IMR-90 (cell line): ENCODE measurements around the gene TMEM30A. TPM values are rescaled to one million over a fixed set of nuclear protein-coding genes. Genes with fewer than 3 reads are reported as not detected.

Experiments
- ATAC-seq: fragments of 200-7000 bp; cut with Tn5 transposase; 2 replicates; pipeline ENCODE4 v1.9.1; 2020; ENCODE audit warnings: low read depth, mild to moderate bottlenecking, moderate library complexity
- BruUV-seq: library from RNA; stranded (reverse); fragments of 400-500 nt; replicated peaks from 2 replicates; lab custom pipeline; 2021; lab: Mats Ljungman, UMichigan
- CTCF ChIA-PET: fragments of 300-600 bp; formaldehyde crosslinking; extraction: SDS; loops from one replicate; lab custom pipeline; 2021; ENCODE audit warnings: antibody characterized with exemption; lab: Yijun Ruan, JAX
- POLR2A ChIA-PET: fragments of 300-600 bp; sonication (Branson Sonifier 250); formaldehyde crosslinking; loops from one replicate; lab custom pipeline; 2022; ENCODE audit warnings: antibody characterized with exemption; ENCODE audit not compliant: unreplicated experiment; lab: Charles Lee
- DNase-seq: peaks from one replicate; pipeline ENCODE4 v3.0.0; 2013
- H2AFZ ChIP-seq: replicated peaks from 2 replicates; pipeline ENCODE3; 2013; ENCODE audit warnings: low read length, mild to moderate bottlenecking; ENCODE audit not compliant: poor library complexity
- H2AK5ac ChIP-seq: 2 replicates; pipeline ENCODE4 v1.6.1; 2013; ENCODE audit warnings: low read depth, low read length, inconsistent platforms
- H2AK9ac ChIP-seq: replicated peaks from 2 replicates; pipeline ENCODE3; 2013; ENCODE audit warnings: mild to moderate bottlenecking, low read depth, low read length, moderate library complexity; ENCODE audit not compliant: poor library complexity
- H2BK120ac ChIP-seq: 2 replicates; pipeline ENCODE4 v1.6.1; 2013; ENCODE audit warnings: low read depth, low read length, inconsistent platforms
- H2BK15ac ChIP-seq: 3 replicates; pipeline ENCODE4 v1.6.1; 2013; ENCODE audit warnings: low read depth, low read length, inconsistent platforms
- H2BK20ac ChIP-seq: 2 replicates; pipeline ENCODE4 v1.6.1; 2013; ENCODE audit warnings: low read depth, mild to moderate bottlenecking, inconsistent platforms, low read length, moderate library complexity
- H2BK5ac ChIP-seq: 2 replicates; pipeline ENCODE4 v1.6.1; 2013; ENCODE audit warnings: mild to moderate bottlenecking, low read depth, low read length, inconsistent platforms; ENCODE audit not compliant: poor library complexity, severe bottlenecking
- H3K14ac ChIP-seq: replicated peaks from 2 replicates; pipeline ENCODE4 v1.6.1; 2013; ENCODE audit warnings: low read depth, low read length, inconsistent platforms
- H3K18ac ChIP-seq: 2 replicates; pipeline ENCODE4 v1.6.1; 2013; ENCODE audit warnings: low read depth, low read length, control low read depth
- H3K23ac ChIP-seq: 2 replicates; pipeline ENCODE4 v1.6.1; 2013; ENCODE audit warnings: low read depth, low read length, inconsistent platforms
- H3K27ac ChIP-seq: 2 replicates; pipeline ENCODE4 v1.5.1; 2013; ENCODE audit warnings: mild to moderate bottlenecking, control low read depth, low read length; ENCODE audit not compliant: insufficient read depth
- H3K27me3 ChIP-seq: 2 replicates; pipeline ENCODE4 v1.6.1; 2013; ENCODE audit warnings: low read length; ENCODE audit not compliant: control insufficient read depth, insufficient read depth
- H3K36me3 ChIP-seq: 2 replicates; pipeline ENCODE4 v1.6.1; 2013; ENCODE audit warnings: low read length, mixed read lengths; ENCODE audit not compliant: control insufficient read depth, insufficient read depth
- H3K4ac ChIP-seq: 2 replicates; pipeline ENCODE4 v1.6.1; 2013; ENCODE audit warnings: low read depth, low read length, inconsistent platforms
- H3K4me1 ChIP-seq: 2 replicates; pipeline ENCODE4 v1.6.1; 2013; ENCODE audit warnings: low read length, mixed read lengths; ENCODE audit not compliant: control insufficient read depth, insufficient read depth
- H3K4me2 ChIP-seq: 2 replicates; pipeline ENCODE4 v1.6.1; 2013; ENCODE audit warnings: low read depth, mild to moderate bottlenecking, control low read depth, low read length, moderate library complexity
- H3K4me3 ChIP-seq: 2 replicates; pipeline ENCODE4 v1.5.1; 2013; ENCODE audit warnings: low read depth, mild to moderate bottlenecking, control low read depth, low read length, moderate library complexity; ENCODE audit not compliant: insufficient read depth
- H3K56ac ChIP-seq: 2 replicates; pipeline ENCODE4 v1.6.1; 2013; ENCODE audit warnings: low read length, inconsistent platforms; ENCODE audit not compliant: insufficient read depth; ENCODE audit errors: extremely low read depth
- H3K79me1 ChIP-seq, 2 experiments: 2 replicates each; pipeline ENCODE4 v1.6.1; 2013; ENCODE audit warnings: low read length in 2 of 2, inconsistent platforms in 1 of 2, low read depth in 1 of 2
- H3K9ac ChIP-seq: 2 replicates; pipeline ENCODE4 v1.6.1; 2013; ENCODE audit warnings: low read depth, low read length, control low read depth
- H3K9me1 ChIP-seq: 2 replicates; pipeline ENCODE4 v1.6.1; 2013; ENCODE audit warnings: low read length, inconsistent platforms; ENCODE audit not compliant: insufficient read depth
- H3K9me3 ChIP-seq: 2 replicates; pipeline ENCODE4 v1.6.1; 2013; ENCODE audit warnings: low read length; ENCODE audit not compliant: control insufficient read depth, insufficient read depth
- H4K20me1 ChIP-seq: 2 replicates; pipeline ENCODE4 v1.6.1; 2013; ENCODE audit warnings: low read length, inconsistent platforms; ENCODE audit not compliant: insufficient read depth
- H4K5ac ChIP-seq: 2 replicates; pipeline ENCODE4 v1.6.1; 2013; ENCODE audit warnings: mild to moderate bottlenecking, low read depth, low read length, control low read depth
- H4K8ac ChIP-seq, 2 experiments: 2 replicates each; pipeline ENCODE4 v1.6.1; 2013; ENCODE audit warnings: low read depth in 2 of 2, low read length in 2 of 2, control low read depth in 1 of 2, inconsistent platforms in 1 of 2
- H4K91ac ChIP-seq: 2 replicates; pipeline ENCODE4 v1.6.1; 2013; ENCODE audit warnings: low read depth, low read length, inconsistent platforms; ENCODE audit not compliant: insufficient read depth
- BHLHE40 ChIP-seq: fragments of 150-350 bp; IDR thresholded peaks from 2 replicates; pipeline ENCODE4 v1.6.1; 2016; ENCODE audit warnings: mild to moderate bottlenecking, low read depth, low read length
- CEBPB ChIP-seq: IDR thresholded peaks from 2 replicates; pipeline ENCODE4 v1.6.1; 2012; ENCODE audit warnings: low read depth, low read length, improper control_type of control experiment
- CHD1 ChIP-seq: IDR thresholded peaks from 2 replicates; pipeline ENCODE4 v1.6.1; 2012; ENCODE audit warnings: low read depth, low read length, improper control_type of control experiment
- CTCF ChIP-seq: conservative IDR thresholded peaks from 2 replicates; pipeline ENCODE4 v1.5.1; 2012; ENCODE audit warnings: mild to moderate bottlenecking, low read depth, low read length, improper control_type of control experiment
- FOS ChIP-seq: fragments of 150-350 bp; IDR thresholded peaks from 2 replicates; pipeline ENCODE4 v1.6.1; 2016; ENCODE audit warnings: low read depth, low read length
- MAFK ChIP-seq: IDR thresholded peaks from 2 replicates; pipeline ENCODE4 v1.6.1; 2012; ENCODE audit warnings: low read depth, low read length, improper control_type of control experiment
- MAZ ChIP-seq: IDR thresholded peaks from 2 replicates; pipeline ENCODE4 v1.6.1; 2012; ENCODE audit warnings: low read depth, mild to moderate bottlenecking, low read length, improper control_type of control experiment, moderate library complexity, borderline replicate concordance
- MXI1 ChIP-seq: IDR thresholded peaks from 2 replicates; pipeline ENCODE4 v1.6.1; 2012; ENCODE audit warnings: low read depth, mild to moderate bottlenecking, low read length, moderate library complexity, borderline replicate concordance
- NFE2L2 ChIP-seq: fragments of 150-350 bp; IDR thresholded peaks from 2 replicates; pipeline ENCODE4 v1.6.1; 2016; ENCODE audit warnings: low read depth, mild to moderate bottlenecking, low read length
- RAD21 ChIP-seq: IDR thresholded peaks from 2 replicates; pipeline ENCODE4 v1.6.1; 2012; ENCODE audit warnings: low read length, improper control_type of control experiment
- RCOR1 ChIP-seq: IDR thresholded peaks from 2 replicates; pipeline ENCODE4 v1.6.1; 2012; ENCODE audit warnings: mild to moderate bottlenecking, low read length, improper control_type of control experiment; ENCODE audit not compliant: insufficient replicate concordance
- RFX5 ChIP-seq: IDR thresholded peaks from 2 replicates; pipeline ENCODE4 v1.8.0; 2012; ENCODE audit warnings: low read depth, mild to moderate bottlenecking, low read length, moderate library complexity
- SMC3 ChIP-seq: fragments of 150-350 bp; IDR thresholded peaks from 2 replicates; pipeline ENCODE4 v1.6.1; 2016; ENCODE audit warnings: low read depth, mild to moderate bottlenecking, antibody characterized with exemption, low read length, moderate library complexity
- WGBS, 2 experiments: methylation state at CpG; one replicate each; pipeline versions ENCODE4 v1.1.5 to v1.1.7; 2013; ENCODE audit warnings: missing lambda C conversion rate in 2 of 2; ENCODE audit not compliant: insufficient read length in 1 of 2; ENCODE audit errors: extremely low coverage in 2 of 2; 5-methylcytosine and 5-hydroxymethylcytosine counted together
- dilution Hi-C: fragments of 300-500 bp; cut with HindIII; formaldehyde crosslinking; loops from one replicate; pipeline ENCODE4 v1.14.3; 2018; ENCODE audit warnings: low sequenced_read_pairs; ENCODE audit not compliant: unreplicated experiment
- in situ Hi-C: fragments of 300-500 bp; cut with MboI; formaldehyde crosslinking; loops from 3 replicates; pipeline ENCODE4 v1.14.3; 2019; ENCODE audit warnings: low sequenced_read_pairs, inconsistent platforms, mixed read lengths
- intact Hi-C: fragments of 100-400 bp; cut with micrococcal nuclease; formaldehyde crosslinking; loops from 2 replicates; pipeline ENCODE4 v1.10.0; 2022
- polyA plus RNA-seq, 3 experiments: library from polyadenylated mRNA; depleted of rRNA; stranded (reverse); fragments of >200 nt; gene quantifications; 2 replicates each; pipeline ENCODE4 v1.2.3, GENCODE V29; 2012; ENCODE audit warnings: low replicate concordance in 1 of 3
- total RNA-seq: library from RNA; depleted of rRNA; stranded (reverse); fragments of >200 nt; gene quantifications from 2 replicates; pipeline ENCODE4 v1.2.3, GENCODE V29; 2012
- TF ChIP-seq, protein P1 (sequence below): fragments of 150-350 bp; IDR thresholded peaks from 2 replicates; pipeline ENCODE4 v1.6.1; 2016; ENCODE audit warnings: low read depth, mild to moderate bottlenecking, low read length, moderate library complexity, borderline replicate concordance

Gene TMEM30A
- total and polyA plus RNA-seq, 2 of the 4 experiments (the other 2 are of a cell fraction) = 48.5 to 111 TPM

DNA sequence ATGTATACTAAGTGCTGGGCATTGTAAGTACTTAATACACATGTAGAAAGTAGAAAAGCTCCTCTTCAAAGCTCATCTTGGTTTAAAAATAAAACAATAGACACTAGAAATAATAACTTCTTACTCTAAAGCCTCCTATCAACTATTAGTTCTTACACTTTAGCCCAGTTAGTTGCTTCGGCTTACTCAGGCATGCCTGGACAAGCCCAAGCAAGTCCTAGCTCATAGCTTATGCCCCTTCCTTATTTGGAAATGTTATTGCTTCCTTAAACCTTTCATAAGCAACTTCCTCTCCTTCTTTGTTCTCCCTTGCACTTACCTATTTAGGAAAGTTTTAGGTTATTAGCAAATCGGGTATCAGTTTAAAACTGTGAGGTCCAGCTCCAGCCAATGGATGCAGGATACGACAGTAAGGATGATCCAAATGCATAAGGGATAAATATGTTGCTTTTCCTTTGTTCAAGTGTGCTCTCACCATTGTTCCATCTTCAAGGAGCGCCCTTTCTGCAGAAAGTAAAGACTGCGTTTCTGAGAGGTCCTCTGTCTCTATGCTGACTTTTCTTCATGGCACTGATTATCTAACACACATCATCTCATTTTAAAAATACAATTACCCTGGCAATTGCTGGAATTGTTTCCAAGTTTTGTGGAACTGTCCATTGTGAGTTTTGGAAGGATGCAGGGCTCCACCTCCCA is 12.3 kb downstream of the TMEM30A start:
- no TSS peak for BruUV-seq
- Histone ChIP-seq H2BK120ac (peak overlapping the region; percentile 94), H3K9ac (peak overlapping the region; percentile 33; the same call in 1 of the 2 replicates), H4K8ac (peak overlapping the region; percentile 88 to 95), H3K27ac (peak overlapping the region; percentile 79), H3K4me1 (peaks cover 28% of the 10 kb centered on the region), H3K4ac (peak overlapping the region; percentile 90), H2AK9ac (no peak overlapping the region), H3K56ac (peak overlapping the region; percentile 61), H3K4me3 (no peak overlapping the region), H2BK5ac (peak overlapping the region; percentile 97), H3K36me3 (peaks cover 14% of the 10 kb centered on the region), H3K23ac (peak overlapping the region; percentile 90), H3K27me3 (no peaks in the 10 kb centered on the region), H2BK20ac (peak overlapping the region; percentile 88), H4K5ac (peak overlapping the region; percentile 90), H4K20me1 (peaks cover 15% of the 10 kb centered on the region; the same call in 1 of the 2 replicates), H3K14ac (peak overlapping the region; percentile 97), H3K18ac (peak overlapping the region; percentile 99), H3K9me3 (no peaks in the 10 kb centered on the region; the same call in 1 of the 2 replicates), H4K91ac (peak overlapping the region; percentile 90), H3K79me1 (peaks cover 35 to 66% of the 10 kb centered on the region in 2 experiments), H2AK5ac (peak overlapping the region; percentile 80), H2BK15ac (peak overlapping the region; percentile 83), H3K4me2 (no peak overlapping the region; the same call in 1 of the 2 replicates), H2AFZ (no peak overlapping the region), H3K9me1 (peaks cover 9% of the 10 kb centered on the region)
- DNase-seq (peak; percentile 68), ATAC-seq (no peak)
- dilution Hi-C loops = no loop called here
- no CpG with 5 or more reads among the region's 5 CpGs for WGBS, 2 experiments
- in situ Hi-C loops = no loop called here
- ChIA-PET POLR2A (no interaction called here), CTCF (interaction anchor here (1.3 kb wide), 1 partner anchor 13 kb away, joined by 10 read pairs; no protein-coding TSS in a partner anchor)
- intact Hi-C loops = no loop called here
- TF ChIP-seq SMC3 (no peak), BHLHE40 (no peak), CEBPB (no peak), RAD21 (no peak), RFX5 (no peak), MAFK (no peak), MAZ (no peak), CTCF (no peak), RCOR1 (no peak), NFE2L2 (no peak), MXI1 (no peak), CHD1 (no peak), FOS (no peak)
- TF ChIP-seq, protein P1, sequence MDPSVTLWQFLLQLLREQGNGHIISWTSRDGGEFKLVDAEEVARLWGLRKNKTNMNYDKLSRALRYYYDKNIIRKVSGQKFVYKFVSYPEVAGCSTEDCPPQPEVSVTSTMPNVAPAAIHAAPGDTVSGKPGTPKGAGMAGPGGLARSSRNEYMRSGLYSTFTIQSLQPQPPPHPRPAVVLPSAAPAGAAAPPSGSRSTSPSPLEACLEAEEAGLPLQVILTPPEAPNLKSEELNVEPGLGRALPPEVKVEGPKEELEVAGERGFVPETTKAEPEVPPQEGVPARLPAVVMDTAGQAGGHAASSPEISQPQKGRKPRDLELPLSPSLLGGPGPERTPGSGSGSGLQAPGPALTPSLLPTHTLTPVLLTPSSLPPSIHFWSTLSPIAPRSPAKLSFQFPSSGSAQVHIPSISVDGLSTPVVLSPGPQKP = no peak
